ENCODE results near the gene PRKCB. TPM values are rescaled to one million over a fixed set of nuclear protein-coding genes. Genes with fewer than 3 reads are reported as not detected.

Gene PRKCB
- polyA plus RNA-seq, 2 of the 4 experiments (the other 2 are of a cell fraction), result 0.09 to 0.22 TPM

GRCh38 chr16:24018485-24018884, 182.7 kb downstream of the PRKCB start:
- DNase-seq (ENCODE audit: low read depth in 1 of 2, low spot score in 1 of 2) (no peak), ATAC-seq (no peak), FAIRE-seq (no peak)
- Histone ChIP-seq H3K4me3 (no peak overlapping the region), H3K4me2 (no peak overlapping the region), H3K9me3 (no peaks in the 10 kb centered on the region), H3K27ac (no peak overlapping the region), H3K4me1 (no peaks in the 10 kb centered on the region)
- no peak for TF ChIP-seq RARB (CRISPR knock-in tag; IDR thresholded peaks at IDR 0.05)
- no peak for TF ChIP-seq PHF8 (IDR thresholded peaks at IDR 0.05; ENCODE audit: borderline replicate concordance, low read depth)
- no peak for TF ChIP-seq ESRRA (IDR thresholded peaks at IDR 0.05; ENCODE audit: borderline replicate concordance, low read length)
- TF ChIP-seq RCOR1 (IDR thresholded peaks at IDR 0.05; ENCODE audit: low read depth, low read length), result no peak
- no peak for TF ChIP-seq ATOH8 (CRISPR knock-in tag; IDR thresholded peaks at IDR 0.05; ENCODE audit: low read depth)
- TF ChIP-seq HOXB13 (CRISPR knock-in tag; IDR thresholded peaks at IDR 0.05; ENCODE audit: low read depth), result no peak
- no peak for TF ChIP-seq NR3C1 (IDR thresholded peaks at IDR 0.05)
- TF ChIP-seq POLR2AphosphoS2 (conservative IDR thresholded peaks at IDR 0.05; ENCODE audit: low read length), result no peak
- no peak for TF ChIP-seq FOSB (CRISPR knock-in tag; IDR thresholded peaks at IDR 0.05)
- no peak for TF ChIP-seq HOXB5 (CRISPR knock-in tag; IDR thresholded peaks at IDR 0.05)
- no peak for TF ChIP-seq ZC3H11A (IDR thresholded peaks at IDR 0.05)
- TF ChIP-seq HMGXB4 (CRISPR knock-in tag; IDR thresholded peaks at IDR 0.05; ENCODE audit: borderline replicate concordance), result no peak
- no peak for TF ChIP-seq ZNF302 (CRISPR knock-in tag; IDR thresholded peaks at IDR 0.05)
- TF ChIP-seq TFCP2L1 (CRISPR knock-in tag; IDR thresholded peaks at IDR 0.05), result no peak
- TF ChIP-seq SMC3 (IDR thresholded peaks at IDR 0.05), result no peak
- no peak for TF ChIP-seq CHD2 (IDR thresholded peaks at IDR 0.05; ENCODE audit: low read length, partially characterized antibody)
- no peak for TF ChIP-seq EHF (CRISPR knock-in tag; IDR thresholded peaks at IDR 0.05)
- no peak for TF ChIP-seq CEBPB (IDR thresholded peaks at IDR 0.05)
- no peak for TF ChIP-seq MYC (IDR thresholded peaks at IDR 0.05; ENCODE audit: borderline replicate concordance, low read length)
- WGBS (ENCODE audit: missing lambda C conversion rate), result 66% methylated on average over 7 of the region's 7 CpGs
- ChIA-PET CTCF (interaction anchor here (0.8 to 1.2 kb wide), 5 partner anchors 8 to 215 kb away, joined by 3 to 4 read pairs (median 3); no protein-coding TSS in a partner anchor), POLR2A (no interaction called here)

GRCh38 chr16:24022797-24023196, 187.0 kb downstream of the PRKCB start:
- ATAC-seq (no peak), DNase-seq (ENCODE audit: low read depth in 1 of 2, low spot score in 1 of 2) (no peak), FAIRE-seq (no peak)
- Histone ChIP-seq H3K4me3 (no peak overlapping the region), H3K9me3 (no peaks in the 10 kb centered on the region), H3K27ac (no peak overlapping the region), H3K4me2 (no peak overlapping the region), H3K4me1 (no peaks in the 10 kb centered on the region)
- CTCF ChIA-PET, result interaction anchor here (0.6 to 2.9 kb wide), 3 partner anchors 12 to 380 kb away, joined by 3 to 9 read pairs (median 6); no protein-coding TSS in a partner anchor
- WGBS (ENCODE audit: missing lambda C conversion rate), result 12% methylated on average over 3 of the region's 3 CpGs
- TF ChIP-seq SREBF2 (IDR thresholded peaks at IDR 0.05) (no peak), CBX8 (IDR thresholded peaks at IDR 0.05) (no peak), MAZ (IDR thresholded peaks at IDR 0.05; ENCODE audit: borderline replicate concordance, low read depth, low read length) (no peak), MAX (IDR thresholded peaks at IDR 0.05) (no peak), REST (IDR thresholded peaks at IDR 0.05) (no peak), ESRRA (IDR thresholded peaks at IDR 0.05; ENCODE audit: borderline replicate concordance, low read length) (no peak), HOXB5 (CRISPR knock-in tag; IDR thresholded peaks at IDR 0.05) (no peak), PBX3 (IDR thresholded peaks at IDR 0.05) (no peak), CHD4 (IDR thresholded peaks at IDR 0.05; ENCODE audit: borderline replicate concordance) (no peak)
- POLR2A ChIA-PET, result no interaction called here

Data from A549 (cell line).